ENCODE data around the gene GPR15LG. TPM values are rescaled to one million over a fixed set of nuclear protein-coding genes. Genes with fewer than 3 reads are reported as not detected.

Gene GPR15LG
- total RNA-seq, 4 donors from 2014 or later = not detected

DNA sequence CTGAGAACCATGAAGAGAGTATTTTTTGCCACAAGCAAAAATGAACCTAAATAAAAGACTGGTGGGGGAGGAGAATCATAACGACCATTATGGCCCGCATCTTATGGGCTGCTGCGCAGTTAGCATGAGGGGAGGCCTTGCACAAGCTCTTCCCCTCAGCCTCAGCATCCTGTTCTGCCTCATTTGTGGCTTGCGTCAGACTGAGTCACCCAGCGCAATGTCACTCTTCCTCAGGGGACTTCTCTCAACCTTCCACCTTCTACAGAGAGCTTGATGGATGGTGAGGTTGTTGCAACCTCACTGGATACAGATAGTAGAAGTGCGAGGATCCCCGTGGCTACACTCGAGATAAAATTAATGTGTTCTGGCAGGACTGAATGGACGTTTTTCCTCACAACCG is 16.8 kb upstream of the GPR15LG start:
- intact Hi-C loops (cut with DNase I; ENCODE audit: low total_unique reads) = no loop called here
- no peak for TF ChIP-seq POLR2A (IDR thresholded peaks at IDR 0.05)
- TF ChIP-seq, protein P1, sequence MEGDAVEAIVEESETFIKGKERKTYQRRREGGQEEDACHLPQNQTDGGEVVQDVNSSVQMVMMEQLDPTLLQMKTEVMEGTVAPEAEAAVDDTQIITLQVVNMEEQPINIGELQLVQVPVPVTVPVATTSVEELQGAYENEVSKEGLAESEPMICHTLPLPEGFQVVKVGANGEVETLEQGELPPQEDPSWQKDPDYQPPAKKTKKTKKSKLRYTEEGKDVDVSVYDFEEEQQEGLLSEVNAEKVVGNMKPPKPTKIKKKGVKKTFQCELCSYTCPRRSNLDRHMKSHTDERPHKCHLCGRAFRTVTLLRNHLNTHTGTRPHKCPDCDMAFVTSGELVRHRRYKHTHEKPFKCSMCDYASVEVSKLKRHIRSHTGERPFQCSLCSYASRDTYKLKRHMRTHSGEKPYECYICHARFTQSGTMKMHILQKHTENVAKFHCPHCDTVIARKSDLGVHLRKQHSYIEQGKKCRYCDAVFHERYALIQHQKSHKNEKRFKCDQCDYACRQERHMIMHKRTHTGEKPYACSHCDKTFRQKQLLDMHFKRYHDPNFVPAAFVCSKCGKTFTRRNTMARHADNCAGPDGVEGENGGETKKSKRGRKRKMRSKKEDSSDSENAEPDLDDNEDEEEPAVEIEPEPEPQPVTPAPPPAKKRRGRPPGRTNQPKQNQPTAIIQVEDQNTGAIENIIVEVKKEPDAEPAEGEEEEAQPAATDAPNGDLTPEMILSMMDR (IDR thresholded peaks at IDR 0.05) = no peak
- H3K36me3 ChIP-seq = peaks cover 0 to 2% of the 10 kb centered on the region in 2 donors
- no peak overlapping the region for H3K27ac ChIP-seq
- H3K4me3 ChIP-seq = no peak overlapping the region
- H3K4me1 ChIP-seq = no peaks in the 10 kb centered on the region
- no peaks in the 10 kb centered on the region for H3K27me3 ChIP-seq
- H3K9me3 ChIP-seq = no peaks in the 10 kb centered on the region
- no peak for DNase-seq

DNA sequence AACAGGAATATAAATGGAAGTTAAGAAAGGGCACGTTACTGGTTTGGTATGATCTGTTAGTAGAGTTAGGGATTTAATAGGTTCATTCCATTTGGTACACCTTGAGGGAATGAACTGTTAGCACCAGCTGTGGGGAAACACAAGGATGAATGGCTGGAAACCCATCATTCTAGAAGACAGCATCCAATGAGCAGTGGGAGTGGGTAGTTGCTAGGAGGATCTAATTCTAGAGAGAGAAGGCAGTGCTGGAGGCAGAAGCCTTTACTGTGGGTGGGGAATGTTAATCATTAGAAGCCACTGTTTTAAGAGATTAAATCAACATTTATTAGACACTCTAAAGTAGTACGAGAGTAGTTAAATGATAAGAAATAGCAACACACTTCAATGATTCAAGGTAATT is 15.5 kb upstream of the GPR15LG start:
- intact Hi-C loops (cut with DNase I; ENCODE audit: low total_unique reads) = no loop called here
- Histone ChIP-seq H3K36me3 (no peaks in the 10 kb centered on the region), H3K4me3 (no peak overlapping the region), H3K27me3 (no peaks in the 10 kb centered on the region), H3K9me3 (no peaks in the 10 kb centered on the region), H3K4me1 (no peaks in the 10 kb centered on the region), H3K27ac (no peak overlapping the region)
- no peak for DNase-seq
- no peak for TF ChIP-seq POLR2A (IDR thresholded peaks at IDR 0.05)
- TF ChIP-seq, protein P1 (IDR thresholded peaks at IDR 0.05) = no peak

- Histone ChIP-seq H3K9me3 (no peaks in the 10 kb centered on the region), H3K27ac (no peak overlapping the region), H3K27me3 (no peaks in the 10 kb centered on the region), H3K4me1 (no peaks in the 10 kb centered on the region), H3K4me3 (no peak overlapping the region), H3K36me3 (no peaks in the 10 kb centered on the region)
- intact Hi-C loops (cut with DNase I; ENCODE audit: low total_unique reads) = no loop called here
- no peak for DNase-seq
- TF ChIP-seq POLR2A (IDR thresholded peaks at IDR 0.05) = no peak
These were observed 15.1 kb upstream of the GPR15LG start for GRCh38 chr10:84158550-84158949.

GRCh38 chr10:84159076-84159685 is 14.4 kb upstream of the GPR15LG start:
- no peak overlapping the region for H3K27ac ChIP-seq

DNA sequence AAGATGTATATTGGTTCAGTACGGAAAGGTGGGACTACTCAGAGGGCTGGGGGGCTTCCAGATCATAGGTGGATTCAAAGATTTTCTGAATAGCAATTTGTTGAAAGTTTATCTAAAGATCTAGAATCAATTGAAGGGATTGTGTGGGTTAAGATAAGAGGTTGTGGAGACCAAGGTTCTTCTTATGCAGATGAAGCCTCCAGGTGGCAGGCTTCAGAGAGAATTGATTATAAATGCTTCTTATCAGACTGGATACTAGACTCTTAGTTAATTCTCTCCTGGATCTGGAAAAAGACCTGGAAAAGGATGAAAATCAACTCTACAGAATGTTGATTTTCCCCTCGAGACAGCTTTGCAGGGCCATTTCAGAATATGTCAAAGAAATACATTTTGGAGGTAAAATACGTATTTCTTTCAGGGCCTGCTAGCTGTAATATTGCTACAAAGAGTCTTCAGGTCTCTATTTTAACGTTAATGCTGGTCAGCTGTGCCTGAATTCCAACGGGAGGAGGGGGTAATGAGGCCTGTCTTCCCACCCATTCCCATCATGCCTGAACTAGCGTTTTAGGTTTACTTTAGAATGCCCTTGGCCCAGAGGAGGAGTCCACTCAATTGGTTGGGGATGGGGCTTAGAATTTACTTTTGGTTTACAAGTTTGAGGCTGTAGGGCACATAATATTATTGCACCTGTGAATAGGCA is 12.8 kb upstream of the GPR15LG start:
- no peaks in the 10 kb centered on the region for H3K36me3 ChIP-seq
- intact Hi-C loops (cut with DNase I; ENCODE audit: low total_unique reads) = no loop called here
- TF ChIP-seq POLR2A (IDR thresholded peaks at IDR 0.05) = no peak
- TF ChIP-seq, protein P1 (IDR thresholded peaks at IDR 0.05) = no peak
- H3K27ac ChIP-seq = no peak overlapping the region
- no peaks in the 10 kb centered on the region for H3K9me3 ChIP-seq
- DNase-seq = no peak
- no peaks in the 10 kb centered on the region for H3K27me3 ChIP-seq
- no peaks in the 10 kb centered on the region for H3K4me1 ChIP-seq
- no peak overlapping the region for H3K4me3 ChIP-seq

More at GRCh38 chr10:84159076-84159685, 14.4 kb upstream of the GPR15LG start:
- H3K4me3 ChIP-seq = no peak overlapping the region
- no peaks in the 10 kb centered on the region for H3K27me3 ChIP-seq
- TF ChIP-seq POLR2A (IDR thresholded peaks at IDR 0.05) = no peak
- TF ChIP-seq, protein P1 (IDR thresholded peaks at IDR 0.05) = no peak
- no peaks in the 10 kb centered on the region for H3K9me3 ChIP-seq
- no peaks in the 10 kb centered on the region for H3K4me1 ChIP-seq
- DNase-seq = no peak
- intact Hi-C loops (cut with DNase I; ENCODE audit: low total_unique reads) = no loop called here
- no peaks in the 10 kb centered on the region for H3K36me3 ChIP-seq
